Thoracic aorta (tissue), 2 donors: Measurements from ENCODE around the gene PPP2R5A. TPM values are rescaled to one million over a fixed set of nuclear protein-coding genes. Genes with fewer than 3 reads are reported as not detected.

ENCODE experiments used
- ATAC-seq: fragments of 150-250 bp; one replicate; pipeline ENCODE4 v1.8.0; 2017; ENCODE audit warnings: low read depth; ENCODE audit not compliant: insufficient number of reproducible peaks, low FRiP score
- DNase-seq: peaks from one replicate; pipeline ENCODE4 v3.0.0-alpha.2; 2020; ENCODE audit warnings: low spot score
- H3K27ac ChIP-seq, 2 donors: fragments of 200-600 bp; sonication (generic); 1 replicate in 1 of 2; 2 replicates in 1 of 2; pipeline ENCODE4 v1.5.1; 2016; ENCODE audit warnings: mild to moderate bottlenecking in 2 of 2, moderate library complexity in 2 of 2
- H3K27me3 ChIP-seq: fragments of 200-600 bp; sonication (generic); replicated peaks from 2 replicates; pipeline ENCODE4 v1.6.0; 2016; ENCODE audit warnings: mild to moderate bottlenecking; ENCODE audit not compliant: insufficient read depth
- H3K36me3 ChIP-seq: fragments of 200-600 bp; sonication (generic); one replicate; pipeline ENCODE4 v1.5.1; 2016
- H3K4me1 ChIP-seq, 2 donors: fragments of 200-600 bp; sonication (generic); 1 replicate in 1 of 2; 2 replicates in 1 of 2; pipeline versions ENCODE4 v1.5.1 to v1.6.0; 2016; ENCODE audit warnings: low read depth in 2 of 2, mild to moderate bottlenecking in 1 of 2; ENCODE audit not compliant: control insufficient read depth in 1 of 2
- H3K4me3 ChIP-seq: fragments of 200-600 bp; sonication (generic); 2 replicates; pipeline ENCODE4 v1.5.1; 2016; ENCODE audit warnings: mild to moderate bottlenecking
- H3K9me3 ChIP-seq: fragments of 200-600 bp; sonication (generic); 2 replicates; pipeline ENCODE4 v1.5.1; 2016
- total RNA-seq, 2 donors: library from RNA; depleted of rRNA; stranded (reverse); fragments of >200 nt; gene quantifications; one replicate each; pipeline versions ENCODE4 v1.1.0 to v1.2.3, GENCODE V29; 2016
- TF ChIP-seq, protein P1 (sequence below): fragments of 200-600 bp; sonication (generic); IDR thresholded peaks from one replicate; pipeline ENCODE4 v1.5.1; 2019; ENCODE audit warnings: antibody characterized with exemption

PPP2R5A gene
- total RNA-seq: 10 to 100 TPM; 46.1 to 50.6 TPM

DNA sequence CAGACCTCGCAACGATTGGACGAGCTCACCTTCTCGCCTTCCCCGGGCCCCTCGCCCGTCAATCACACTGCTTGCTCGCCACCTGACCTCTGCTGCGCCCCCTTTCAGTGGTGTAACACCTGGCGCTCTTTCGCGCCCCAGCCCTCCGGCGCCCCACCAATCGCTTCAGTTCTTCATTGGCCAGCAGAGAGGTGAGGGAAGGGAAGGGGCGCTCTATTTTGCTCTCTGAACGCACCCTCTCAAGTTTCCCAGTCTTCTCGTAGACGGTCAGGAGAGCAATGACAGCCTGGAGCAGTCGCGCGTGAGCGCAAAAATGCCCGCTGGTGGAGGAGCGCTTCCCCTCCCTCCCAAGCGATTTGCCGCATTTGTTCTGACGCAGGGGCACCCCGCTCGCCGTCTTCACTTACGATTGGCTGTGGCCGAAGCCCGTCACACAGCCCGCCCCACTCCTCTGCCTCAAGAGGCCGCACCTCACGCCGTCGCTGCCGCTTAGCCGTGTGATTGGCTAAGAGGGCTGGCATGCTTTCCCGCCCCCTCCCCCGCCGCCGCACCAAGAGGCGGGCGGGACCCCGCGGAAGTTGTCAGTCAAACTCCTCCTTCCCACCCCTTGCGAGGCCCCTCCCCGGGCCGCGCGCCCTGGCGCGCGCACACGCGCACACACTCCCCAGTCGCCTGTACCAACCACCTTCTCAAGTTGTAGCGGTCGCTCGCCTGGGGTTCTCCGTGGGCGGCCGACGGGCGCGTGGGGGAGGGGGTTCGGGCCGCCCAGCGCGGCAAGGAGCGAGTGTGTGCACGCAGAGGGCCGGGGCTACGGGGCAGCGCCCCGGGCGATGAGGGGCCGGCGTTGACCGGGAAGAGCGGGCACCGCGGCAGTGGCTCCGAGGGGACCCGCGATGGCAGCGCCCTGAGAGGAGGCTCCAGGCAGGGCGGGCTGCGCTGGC is at the start of gene PPP2R5A:
PPP2R5A (plus strand) TSS at position 667 of the 941 bp plus-strand sequence. CDS start 701 bp downstream, outside the sequence.
- Histone ChIP-seq H3K36me3 (no peaks in the 10 kb centered on the region), H3K9me3 (no peaks in the 10 kb centered on the region), H3K4me3 (peak within 1 kb of the TSS; percentile 86), H3K4me1 (peaks cover 22 to 25% of the 10 kb centered on the region in 2 donors), H3K27me3 (no peaks in the 10 kb centered on the region), H3K27ac (peak within 1 kb of the TSS; percentile 99 to 100)
- ATAC-seq (peak; percentile 96), DNase-seq (peak; percentile 95)
- TF ChIP-seq, protein P1, sequence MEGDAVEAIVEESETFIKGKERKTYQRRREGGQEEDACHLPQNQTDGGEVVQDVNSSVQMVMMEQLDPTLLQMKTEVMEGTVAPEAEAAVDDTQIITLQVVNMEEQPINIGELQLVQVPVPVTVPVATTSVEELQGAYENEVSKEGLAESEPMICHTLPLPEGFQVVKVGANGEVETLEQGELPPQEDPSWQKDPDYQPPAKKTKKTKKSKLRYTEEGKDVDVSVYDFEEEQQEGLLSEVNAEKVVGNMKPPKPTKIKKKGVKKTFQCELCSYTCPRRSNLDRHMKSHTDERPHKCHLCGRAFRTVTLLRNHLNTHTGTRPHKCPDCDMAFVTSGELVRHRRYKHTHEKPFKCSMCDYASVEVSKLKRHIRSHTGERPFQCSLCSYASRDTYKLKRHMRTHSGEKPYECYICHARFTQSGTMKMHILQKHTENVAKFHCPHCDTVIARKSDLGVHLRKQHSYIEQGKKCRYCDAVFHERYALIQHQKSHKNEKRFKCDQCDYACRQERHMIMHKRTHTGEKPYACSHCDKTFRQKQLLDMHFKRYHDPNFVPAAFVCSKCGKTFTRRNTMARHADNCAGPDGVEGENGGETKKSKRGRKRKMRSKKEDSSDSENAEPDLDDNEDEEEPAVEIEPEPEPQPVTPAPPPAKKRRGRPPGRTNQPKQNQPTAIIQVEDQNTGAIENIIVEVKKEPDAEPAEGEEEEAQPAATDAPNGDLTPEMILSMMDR: peak; percentile 14

DNA sequence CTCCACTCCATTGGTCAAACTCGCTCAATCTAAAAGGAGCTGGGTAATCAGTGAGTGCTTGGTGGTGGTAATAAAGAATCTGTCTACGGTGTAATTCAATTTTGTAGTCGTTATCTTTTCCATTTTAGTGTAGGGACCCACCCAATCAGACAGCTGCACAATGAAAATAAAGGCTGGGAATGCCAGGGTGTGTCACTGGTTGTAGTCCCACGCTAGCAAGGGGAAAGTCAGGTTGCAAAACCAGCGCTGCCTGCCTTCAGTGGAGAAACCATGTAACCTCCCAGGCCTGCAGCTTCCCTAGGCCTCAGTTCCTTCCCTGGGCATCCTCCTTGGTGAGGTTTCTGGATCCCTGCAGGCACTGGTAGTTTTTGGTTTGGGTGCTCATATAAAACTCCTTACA is 49.4 kb upstream of the PPP2R5A start:
- ATAC-seq (no peak), DNase-seq (no peak)
- Histone ChIP-seq H3K4me1 (peaks cover 14 to 37% of the 10 kb centered on the region in 2 donors), H3K27me3 (no peaks in the 10 kb centered on the region), H3K9me3 (no peaks in the 10 kb centered on the region), H3K4me3 (no peak overlapping the region), H3K27ac (peak overlapping the region in 1 of 2 donors; percentile 38), H3K36me3 (no peaks in the 10 kb centered on the region)
- TF ChIP-seq, protein P1: no peak

DNA sequence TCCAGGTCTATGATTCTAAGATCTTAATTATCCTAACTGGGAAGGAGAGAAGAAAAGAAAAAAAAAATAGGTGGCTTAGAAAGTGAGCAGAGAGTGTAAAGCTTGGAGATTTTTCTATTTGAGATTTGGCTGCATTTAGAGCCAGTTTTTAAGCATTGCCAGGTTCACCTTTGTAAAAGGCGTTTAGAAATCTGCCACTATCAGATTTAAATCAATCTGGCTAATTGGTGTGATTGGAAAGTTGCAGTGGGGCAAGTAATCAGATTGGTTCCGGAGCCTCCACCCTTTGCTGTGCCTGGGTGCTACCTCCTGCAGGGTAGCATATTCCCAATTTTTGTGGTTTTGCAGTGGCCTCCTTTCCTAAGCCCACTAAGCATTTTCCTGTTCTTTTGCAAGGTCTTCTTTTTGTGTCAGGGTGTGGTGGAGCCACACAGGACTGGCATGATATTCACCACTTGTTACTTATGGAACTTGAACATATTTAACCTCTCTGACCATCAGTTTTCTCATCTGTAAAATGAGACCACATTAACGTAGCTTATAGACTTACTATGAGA is 48.5 kb upstream of the PPP2R5A start:
- peaks cover 14 to 37% of the 10 kb centered on the region in 2 donors for H3K4me1 ChIP-seq
- ATAC-seq (no peak), DNase-seq (no peak)
- H3K4me3 ChIP-seq: no peak overlapping the region
- H3K27ac ChIP-seq: no peak overlapping the region
- TF ChIP-seq, protein P1: no peak
- H3K36me3 ChIP-seq: no peaks in the 10 kb centered on the region
- no peaks in the 10 kb centered on the region for H3K27me3 ChIP-seq
- no peaks in the 10 kb centered on the region for H3K9me3 ChIP-seq

DNA sequence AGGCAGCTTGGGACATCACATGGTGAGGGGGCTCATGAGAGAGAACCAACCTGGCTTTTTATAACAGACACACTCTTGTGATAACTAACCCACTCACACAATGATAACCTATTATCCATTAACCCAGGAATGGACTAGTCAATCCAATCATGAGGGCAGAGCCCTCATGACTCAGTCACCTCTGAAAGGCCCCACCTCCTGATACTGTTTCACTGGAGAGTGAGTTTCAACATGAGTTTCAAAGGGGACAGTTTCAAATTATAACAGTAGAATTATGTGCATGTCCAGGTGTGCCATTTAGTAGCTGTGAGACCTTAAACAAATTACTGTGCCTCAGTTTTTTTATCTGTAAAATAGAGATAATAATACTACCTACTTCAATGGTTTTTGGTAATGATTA is 47.6 kb upstream of the PPP2R5A start:
- Histone ChIP-seq H3K27me3 (no peaks in the 10 kb centered on the region), H3K9me3 (no peaks in the 10 kb centered on the region), H3K36me3 (no peaks in the 10 kb centered on the region), H3K4me3 (no peak overlapping the region), H3K27ac (no peak overlapping the region), H3K4me1 (peaks cover 14 to 37% of the 10 kb centered on the region in 2 donors)
- DNase-seq: no peak
- no peak for ATAC-seq
- TF ChIP-seq, protein P1: no peak

DNA sequence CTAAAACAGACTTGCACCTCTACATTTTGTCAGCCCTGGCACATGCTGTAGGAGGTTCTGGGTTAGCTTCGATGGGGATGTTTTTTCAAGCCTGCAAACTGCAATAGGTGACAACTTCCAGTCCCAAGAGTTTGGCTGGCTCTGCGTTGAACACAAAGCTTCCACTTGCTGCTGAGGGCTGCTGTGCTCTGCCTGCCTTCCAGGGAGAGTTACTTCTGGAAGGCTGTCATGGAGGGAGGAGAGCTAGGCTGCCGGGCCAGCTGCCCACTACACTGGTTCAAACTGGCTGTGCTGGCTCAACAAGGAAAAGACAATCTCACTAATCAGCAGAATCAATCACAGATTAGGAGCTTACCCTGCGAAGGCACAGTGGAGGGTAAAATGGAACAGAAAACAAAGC is 46.7 kb upstream of the PPP2R5A start:
- TF ChIP-seq, protein P1: no peak
- Histone ChIP-seq H3K4me3 (no peak overlapping the region), H3K27ac (peak overlapping the region in 1 of 2 donors; percentile 47), H3K36me3 (no peaks in the 10 kb centered on the region), H3K9me3 (no peaks in the 10 kb centered on the region), H3K27me3 (no peaks in the 10 kb centered on the region), H3K4me1 (peaks cover 14 to 33% of the 10 kb centered on the region in 2 donors)
- no peak for DNase-seq
- no peak for ATAC-seq
